ENCODE results near the gene GPR22. TPM values are rescaled to one million over a fixed set of nuclear protein-coding genes. Genes with fewer than 3 reads are reported as not detected.

GPR22 gene
- total RNA-seq, 1 donor from 2014 or later = under 0.01 TPM

DNA sequence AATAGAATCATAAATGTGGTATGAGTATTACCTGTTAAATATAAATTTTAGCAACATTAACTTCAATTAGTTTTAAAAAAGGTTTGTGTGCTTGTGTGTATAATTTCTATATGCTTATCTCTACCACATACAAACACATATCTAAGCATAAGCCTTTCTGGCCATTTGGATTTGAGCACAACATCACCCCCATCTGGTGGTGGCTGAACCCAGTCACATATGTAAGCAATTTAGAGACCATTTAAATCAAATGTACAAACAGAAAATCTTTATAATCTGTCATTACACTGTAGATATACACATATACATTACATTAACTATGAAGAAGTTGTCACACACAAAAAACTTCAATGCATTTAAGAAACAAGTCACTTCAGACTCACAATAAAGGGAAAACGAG lies 31.7 kb downstream of the GPR22 start:
- no peaks in the 10 kb centered on the region for H3K36me3 ChIP-seq (ENCODE audit: control insufficient read depth in 3 of 3, insufficient read depth in 3 of 3, low read length in 3 of 3)
- H3K9me3 ChIP-seq (ENCODE audit: control insufficient read depth in 3 of 3, low read length in 3 of 3) = no peaks in the 10 kb centered on the region
- H3K27ac ChIP-seq (ENCODE audit: low read depth, low read length) = no peak overlapping the region
- no peak overlapping the region for H3K9ac ChIP-seq (ENCODE audit: low read depth in 1 of 3, low read length in 3 of 3)
- H3K4me1 ChIP-seq (ENCODE audit: control insufficient read depth in 3 of 3, insufficient read depth in 3 of 3, low read length in 3 of 3) = peaks cover 0 to 7% (median 7%) of the 10 kb centered on the region in 3 donors
- no peaks in the 10 kb centered on the region for H3K27me3 ChIP-seq (ENCODE audit: control insufficient read depth in 3 of 3, insufficient read depth in 3 of 3, low read length in 3 of 3)
- no peak overlapping the region for H3K4me3 ChIP-seq (ENCODE audit: low read length in 3 of 3)

- no peak overlapping the region for H3K4me3 ChIP-seq (ENCODE audit: low read length in 3 of 3)
- H3K27me3 ChIP-seq (ENCODE audit: control insufficient read depth in 3 of 3, insufficient read depth in 3 of 3, low read length in 3 of 3) = no peaks in the 10 kb centered on the region
- no peak overlapping the region for H3K27ac ChIP-seq (ENCODE audit: low read depth, low read length)
- H3K36me3 ChIP-seq (ENCODE audit: control insufficient read depth in 3 of 3, insufficient read depth in 3 of 3, low read length in 3 of 3) = no peaks in the 10 kb centered on the region
- H3K9ac ChIP-seq (ENCODE audit: low read depth in 1 of 3, low read length in 3 of 3) = no peak overlapping the region
- no peaks in the 10 kb centered on the region for H3K9me3 ChIP-seq (ENCODE audit: control insufficient read depth in 3 of 3, low read length in 3 of 3)
- peaks cover 0 to 11% (median 10%) of the 10 kb centered on the region in 3 donors for H3K4me1 ChIP-seq (ENCODE audit: control insufficient read depth in 3 of 3, insufficient read depth in 3 of 3, low read length in 3 of 3)
Observed at GRCh38 chr7:107502154-107502553, 32.3 kb downstream of the GPR22 start.

DNA sequence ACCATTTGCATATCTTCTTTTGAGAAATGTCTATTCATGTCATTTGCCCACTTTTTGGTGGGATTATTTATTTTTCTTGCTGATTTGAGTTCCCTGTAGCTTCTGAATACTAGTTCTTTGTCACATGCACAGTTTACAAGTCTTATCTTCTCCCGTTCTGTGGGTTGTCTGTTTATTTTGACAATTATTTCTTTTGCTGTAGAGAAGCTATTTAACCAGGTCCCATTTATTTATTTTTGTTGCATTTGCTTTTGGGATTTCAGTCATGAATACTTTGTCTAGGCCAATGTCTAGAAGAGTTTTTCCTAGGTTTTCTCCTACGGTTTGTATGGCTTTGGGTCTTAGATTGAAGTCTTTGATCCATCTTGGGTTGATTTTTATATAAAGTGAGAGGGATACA lies 32.9 kb downstream of the GPR22 start:
- Histone ChIP-seq H3K4me3 (ENCODE audit: low read length in 3 of 3) (no peak overlapping the region), H3K36me3 (ENCODE audit: control insufficient read depth in 3 of 3, insufficient read depth in 3 of 3, low read length in 3 of 3) (no peaks in the 10 kb centered on the region), H3K27ac (ENCODE audit: low read depth, low read length) (no peak overlapping the region), H3K9ac (ENCODE audit: low read depth in 1 of 3, low read length in 3 of 3) (no peak overlapping the region), H3K27me3 (ENCODE audit: control insufficient read depth in 3 of 3, insufficient read depth in 3 of 3, low read length in 3 of 3) (no peaks in the 10 kb centered on the region), H3K9me3 (ENCODE audit: control insufficient read depth in 3 of 3, low read length in 3 of 3) (no peaks in the 10 kb centered on the region), H3K4me1 (ENCODE audit: control insufficient read depth in 3 of 3, insufficient read depth in 3 of 3, low read length in 3 of 3) (peaks cover 0 to 11% (median 10%) of the 10 kb centered on the region in 3 donors)

DNA sequence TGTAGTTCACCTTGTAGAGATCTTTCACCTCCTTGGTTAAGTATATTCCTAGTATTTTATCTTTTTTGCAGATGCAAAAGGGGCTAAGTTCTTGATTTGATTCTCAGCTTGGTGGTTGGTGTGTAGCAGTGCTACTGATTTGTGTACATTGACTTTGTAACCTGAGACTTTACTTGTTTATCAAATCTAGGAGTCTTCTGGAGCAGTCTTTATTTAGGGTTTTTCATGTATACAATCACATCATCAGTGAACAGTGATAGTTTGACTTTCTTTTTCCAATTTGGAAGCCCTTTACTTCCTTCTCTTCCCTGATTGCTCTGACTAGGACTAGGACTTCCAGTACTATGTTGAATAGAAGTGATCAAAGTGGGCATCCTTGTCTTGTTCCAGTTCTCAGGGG lies 33.8 kb downstream of the GPR22 start:
- H3K4me1 ChIP-seq (ENCODE audit: control insufficient read depth in 3 of 3, insufficient read depth in 3 of 3, low read length in 3 of 3) = peaks cover 0 to 11% (median 10%) of the 10 kb centered on the region in 3 donors
- no peaks in the 10 kb centered on the region for H3K27me3 ChIP-seq (ENCODE audit: control insufficient read depth in 3 of 3, insufficient read depth in 3 of 3, low read length in 3 of 3)
- no peak overlapping the region for H3K9ac ChIP-seq (ENCODE audit: low read depth in 1 of 3, low read length in 3 of 3)
- H3K9me3 ChIP-seq (ENCODE audit: control insufficient read depth in 3 of 3, low read length in 3 of 3) = no peaks in the 10 kb centered on the region
- no peak overlapping the region for H3K27ac ChIP-seq (ENCODE audit: low read depth, low read length)
- no peak overlapping the region for H3K4me3 ChIP-seq (ENCODE audit: low read length in 3 of 3)
- no peaks in the 10 kb centered on the region for H3K36me3 ChIP-seq (ENCODE audit: control insufficient read depth in 3 of 3, insufficient read depth in 3 of 3, low read length in 3 of 3)

DNA sequence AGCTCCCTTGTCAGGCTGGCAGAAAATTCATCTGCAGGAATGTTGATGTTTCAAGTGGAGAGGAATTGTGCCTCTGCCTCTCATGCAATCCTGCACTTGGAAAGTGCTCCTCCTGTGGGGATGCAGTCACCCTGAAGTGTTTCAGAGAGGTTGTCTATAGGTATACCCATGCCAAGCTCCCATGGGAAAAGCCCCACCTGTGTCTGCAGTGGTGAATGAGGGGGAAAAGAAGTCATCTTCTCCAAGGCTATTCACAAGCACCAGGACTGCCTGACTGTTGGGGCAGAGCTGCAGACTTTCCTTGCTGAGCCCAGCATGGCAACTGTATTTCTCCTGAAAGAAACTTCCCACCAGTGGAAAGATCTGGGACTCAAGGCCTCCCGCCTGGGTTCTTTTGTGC lies 35.5 kb downstream of the GPR22 start:
- no peaks in the 10 kb centered on the region for H3K9me3 ChIP-seq (ENCODE audit: control insufficient read depth in 3 of 3, low read length in 3 of 3)
- peaks cover 0 to 11% (median 10%) of the 10 kb centered on the region in 3 donors for H3K4me1 ChIP-seq (ENCODE audit: control insufficient read depth in 3 of 3, insufficient read depth in 3 of 3, low read length in 3 of 3)
- H3K27ac ChIP-seq (ENCODE audit: low read depth, low read length) = no peak overlapping the region
- no peak overlapping the region for H3K4me3 ChIP-seq (ENCODE audit: low read length in 3 of 3)
- no peaks in the 10 kb centered on the region for H3K27me3 ChIP-seq (ENCODE audit: control insufficient read depth in 3 of 3, insufficient read depth in 3 of 3, low read length in 3 of 3)
- no peaks in the 10 kb centered on the region for H3K36me3 ChIP-seq (ENCODE audit: control insufficient read depth in 3 of 3, insufficient read depth in 3 of 3, low read length in 3 of 3)
- no peak overlapping the region for H3K9ac ChIP-seq (ENCODE audit: low read depth in 1 of 3, low read length in 3 of 3)

DNA sequence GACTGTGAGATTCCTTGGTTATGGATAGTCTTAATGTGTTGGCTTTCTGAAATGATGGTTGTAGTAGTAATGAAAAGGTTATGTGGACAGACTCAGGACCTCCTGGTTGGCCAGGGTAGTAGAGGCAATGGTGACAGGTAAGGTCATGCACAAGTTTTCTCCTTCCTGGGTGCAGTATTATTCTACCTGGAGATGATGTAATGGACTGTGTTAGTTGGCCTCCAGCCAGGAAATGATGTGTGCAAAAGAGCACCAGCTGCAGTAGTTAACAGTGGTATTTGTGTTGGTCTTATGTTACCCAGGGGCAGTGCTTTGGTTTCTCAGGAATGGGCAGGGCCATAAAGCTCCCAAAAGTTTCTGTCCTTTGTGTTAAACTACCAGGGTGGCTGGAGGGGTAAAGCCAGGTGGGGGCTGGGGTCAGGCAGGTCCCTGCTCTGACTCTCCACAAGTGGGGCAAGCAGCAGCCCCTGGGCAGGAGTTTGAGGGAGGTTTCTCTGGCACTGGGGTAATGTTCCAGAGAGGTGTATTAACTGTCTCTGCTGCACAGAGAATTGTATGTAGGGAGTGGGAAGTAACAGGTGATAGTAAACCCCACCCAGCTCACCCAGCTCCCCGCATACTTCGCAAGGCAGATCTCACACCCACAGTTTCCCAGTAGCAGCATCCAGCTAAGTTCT lies 36.3 kb downstream of the GPR22 start:
- Histone ChIP-seq H3K9ac (ENCODE audit: low read depth in 1 of 3, low read length in 3 of 3) (no peak overlapping the region), H3K27ac (ENCODE audit: low read depth, low read length) (no peak overlapping the region)

GRCh38 chr7:107506674-107507339 lies 37.0 kb downstream of the GPR22 start:
- Histone ChIP-seq H3K36me3 (ENCODE audit: control insufficient read depth in 3 of 3, insufficient read depth in 3 of 3, low read length in 3 of 3) (no peaks in the 10 kb centered on the region), H3K27me3 (ENCODE audit: control insufficient read depth in 3 of 3, insufficient read depth in 3 of 3, low read length in 3 of 3) (no peaks in the 10 kb centered on the region), H3K9ac (ENCODE audit: low read depth in 1 of 3, low read length in 3 of 3) (no peak overlapping the region), H3K27ac (ENCODE audit: low read depth, low read length) (no peak overlapping the region), H3K4me1 (ENCODE audit: control insufficient read depth in 3 of 3, insufficient read depth in 3 of 3, low read length in 3 of 3) (peaks cover 0 to 11% (median 10%) of the 10 kb centered on the region in 3 donors), H3K4me3 (ENCODE audit: low read length in 3 of 3) (no peak overlapping the region), H3K9me3 (ENCODE audit: control insufficient read depth in 3 of 3, low read length in 3 of 3) (no peaks in the 10 kb centered on the region)

More for the DNA sequence above, 36.3 kb downstream of the GPR22 start:
- Histone ChIP-seq H3K4me3 (ENCODE audit: low read length in 3 of 3) (no peak overlapping the region), H3K27me3 (ENCODE audit: control insufficient read depth in 3 of 3, insufficient read depth in 3 of 3, low read length in 3 of 3) (no peaks in the 10 kb centered on the region), H3K36me3 (ENCODE audit: control insufficient read depth in 3 of 3, insufficient read depth in 3 of 3, low read length in 3 of 3) (no peaks in the 10 kb centered on the region), H3K9me3 (ENCODE audit: control insufficient read depth in 3 of 3, low read length in 3 of 3) (no peaks in the 10 kb centered on the region), H3K4me1 (ENCODE audit: control insufficient read depth in 3 of 3, insufficient read depth in 3 of 3, low read length in 3 of 3) (peaks cover 0 to 11% (median 10%) of the 10 kb centered on the region in 3 donors)

Small RNA genes lying within 50 kb of the gene (small RNA-seq; reads per million reads assigned to genes)
- gene AC002381.1 = not detected

Other genes with a start within 250 kb of the GPR22 start
- gene COG5, start 93.9 kb downstream of the GPR22 start, total RNA-seq = 21.4 TPM
- gene DUS4L, start 93.9 kb downstream of the GPR22 start, total RNA-seq = 3.1 TPM
- gene BCAP29, start 110.2 kb downstream of the GPR22 start, total RNA-seq = 12.0 TPM
- gene SLC26A4, start 190.8 kb downstream of the GPR22 start, total RNA-seq = 0.52 TPM

Data from skeletal muscle tissue (tissue), 5 donors.